Measurements from ENCODE around the gene LCP1. TPM values are rescaled to one million over a fixed set of nuclear protein-coding genes. Genes with fewer than 3 reads are reported as not detected.

Gene LCP1
- polyA plus RNA-seq, 10 donors = 7.2 to 34.3 (median 12.9) TPM

DNA sequence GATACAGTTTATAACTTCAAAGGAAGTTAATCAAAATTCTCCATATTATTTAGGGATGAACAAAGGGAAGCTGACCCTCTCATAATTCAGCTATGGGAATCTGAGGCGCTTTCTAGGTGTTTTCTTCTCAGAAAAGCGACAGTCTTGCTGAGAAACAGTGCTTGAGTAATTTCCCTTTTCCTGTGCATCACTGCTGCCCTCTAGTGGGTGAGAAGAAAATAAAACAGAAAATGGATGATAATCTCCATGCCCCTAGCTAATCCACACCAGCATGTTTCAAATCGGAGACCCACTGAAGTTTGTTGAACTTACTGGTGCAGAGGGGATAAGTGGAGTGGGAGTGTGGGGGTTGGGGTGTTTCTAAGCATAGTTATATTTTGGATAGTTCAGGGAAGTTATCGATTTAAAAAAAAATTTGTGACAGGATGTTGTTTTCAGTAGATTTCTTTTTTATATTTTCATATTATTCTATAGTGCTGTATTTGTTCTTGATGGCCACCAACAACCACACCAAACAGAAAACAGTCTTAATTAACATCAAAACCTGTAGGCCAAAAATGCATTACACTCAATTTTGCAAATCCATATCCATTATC lies 21.4 kb downstream of the LCP1 start:
- DNase-seq = peak; percentile 45 to 72 (median 65)

DNA sequence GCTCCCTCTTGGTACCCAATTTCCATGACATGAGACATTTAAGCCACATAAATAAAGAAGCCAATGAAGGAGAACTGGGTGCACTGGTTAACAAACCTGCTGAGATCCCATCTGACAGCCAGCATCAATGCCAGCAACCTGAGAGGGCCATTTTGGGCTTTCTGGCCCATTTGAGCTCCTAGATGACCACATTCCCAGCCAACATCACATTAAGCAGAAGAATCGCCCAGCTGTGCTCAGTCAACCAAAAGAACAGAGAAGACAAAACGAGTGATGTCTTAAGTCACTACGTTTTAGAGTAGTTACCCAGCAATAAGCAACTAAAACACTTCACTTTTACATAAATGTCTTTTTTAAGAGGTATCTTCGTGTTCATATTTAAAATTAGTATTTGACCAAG lies 21.9 kb downstream of the LCP1 start:
- no peak for DNase-seq

DNA sequence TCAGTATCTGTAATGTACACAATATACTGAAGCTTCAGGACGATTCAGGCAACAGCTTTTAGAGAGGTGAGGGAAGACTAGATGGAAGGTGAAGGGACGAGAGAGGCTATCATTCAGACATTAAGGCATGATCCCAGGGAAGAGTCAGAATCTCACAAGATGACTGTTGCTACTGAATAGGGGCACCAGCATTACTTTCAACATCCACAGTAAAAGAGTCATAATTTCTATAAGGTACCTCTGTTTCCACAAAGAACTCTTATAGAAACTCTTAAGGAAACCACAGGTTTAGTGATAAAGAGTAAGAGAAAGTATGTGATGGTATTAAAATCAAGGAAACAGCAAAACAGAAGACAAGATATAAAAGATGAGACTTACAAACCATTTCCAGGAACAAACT lies 23.0 kb downstream of the LCP1 start:
- DNase-seq = no peak

GRCh38 chr13:46158222-46158621 lies 23.8 kb downstream of the LCP1 start:
- DNase-seq = no peak

- peak in 1 of 3 donors; percentile 15 for DNase-seq
Observed at GRCh38 chr13:46154136-46154801, 27.7 kb downstream of the LCP1 start.

DNA sequence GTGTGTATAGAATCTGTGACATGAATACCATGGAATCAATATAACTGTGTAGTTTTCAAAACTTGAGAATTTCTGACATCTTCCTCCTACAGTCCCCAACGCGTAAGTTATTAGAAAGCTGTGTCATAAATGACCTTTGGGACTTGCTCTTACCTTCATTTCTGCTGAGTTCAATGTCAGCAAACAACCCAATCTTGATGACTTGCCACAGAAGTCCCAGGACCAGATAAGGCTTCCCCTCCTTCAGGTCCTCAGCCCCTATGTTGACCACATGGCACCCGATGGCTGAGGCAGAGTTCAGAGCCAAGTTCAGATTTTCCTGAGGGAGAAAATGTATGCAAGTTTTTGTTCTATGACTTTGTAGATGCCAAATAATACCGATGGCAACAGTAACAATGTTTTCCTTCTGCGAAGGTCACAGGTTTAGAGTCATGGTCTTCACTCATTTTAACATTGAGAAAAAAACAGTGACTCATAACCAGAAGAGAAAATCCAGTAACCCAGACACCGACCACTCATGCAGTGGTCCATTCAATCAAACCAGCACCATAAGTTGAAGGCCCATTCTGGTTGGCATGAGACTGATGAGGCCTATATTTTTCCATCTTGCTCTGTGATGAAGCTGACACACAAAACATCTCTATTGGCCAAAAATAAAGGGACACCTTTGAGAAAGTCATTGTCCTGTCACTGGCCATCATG lies 29.2 kb downstream of the LCP1 start:
- DNase-seq = no peak

GRCh38 chr13:46150134-46150693 lies 31.8 kb downstream of the LCP1 start:
- DNase-seq = no peak

- DNase-seq = peak in 1 of 3 donors; percentile 33
Observed at GRCh38 chr13:46149272-46150133, 32.5 kb downstream of the LCP1 start.

DNA sequence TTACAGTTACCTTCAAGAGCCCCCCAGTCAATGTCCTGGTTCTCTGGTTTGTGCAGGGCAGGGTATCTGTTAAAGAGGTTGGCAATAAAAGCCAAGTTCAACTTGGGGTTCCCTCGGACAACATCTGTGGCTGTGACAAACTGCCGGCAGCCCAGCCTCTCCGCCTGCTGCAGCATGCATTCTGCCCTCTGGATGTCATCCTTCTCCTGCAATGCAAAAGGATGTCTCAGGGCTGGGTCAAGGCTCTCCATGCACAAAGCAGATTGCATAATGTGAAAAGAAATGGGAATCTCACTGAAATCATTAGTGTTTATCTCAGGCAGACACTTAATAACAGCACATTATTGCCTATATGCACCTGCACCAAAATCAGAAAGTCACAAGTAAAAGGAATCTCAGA lies 35.1 kb downstream of the LCP1 start:
- DNase-seq = no peak

GRCh38 chr13:46145950-46146349 lies 36.0 kb downstream of the LCP1 start:
- DNase-seq = no peak

GRCh38 chr13:46145135-46145534 lies 36.8 kb downstream of the LCP1 start:
- DNase-seq = no peak

DNA sequence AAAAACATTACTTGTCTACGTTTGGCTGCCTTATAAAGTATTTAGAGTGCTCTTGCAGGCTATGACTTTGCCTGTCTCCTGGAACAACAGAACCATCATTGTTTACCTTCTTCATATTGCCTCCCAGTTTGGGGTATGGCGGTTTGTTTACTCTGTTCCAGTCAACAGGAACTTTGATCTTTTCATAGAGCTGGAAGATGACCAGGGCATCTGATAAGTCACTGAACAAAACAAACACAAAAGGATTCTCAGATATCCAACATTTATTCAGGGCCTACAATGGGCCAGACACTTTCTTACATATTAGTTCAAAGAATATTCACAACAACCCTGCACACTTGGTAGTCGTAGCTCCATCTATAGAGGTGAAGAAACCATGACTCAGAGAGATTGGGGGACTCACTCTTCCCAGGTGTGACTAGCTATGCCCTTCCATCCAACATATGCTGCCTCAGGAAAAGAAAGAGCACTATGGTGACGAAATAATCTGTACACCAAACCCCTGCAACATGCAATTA lies 38.7 kb downstream of the LCP1 start:
- no peak for DNase-seq

- DNase-seq = no peak
Observed at GRCh38 chr13:46142776-46143175, 39.2 kb downstream of the LCP1 start.

DNA sequence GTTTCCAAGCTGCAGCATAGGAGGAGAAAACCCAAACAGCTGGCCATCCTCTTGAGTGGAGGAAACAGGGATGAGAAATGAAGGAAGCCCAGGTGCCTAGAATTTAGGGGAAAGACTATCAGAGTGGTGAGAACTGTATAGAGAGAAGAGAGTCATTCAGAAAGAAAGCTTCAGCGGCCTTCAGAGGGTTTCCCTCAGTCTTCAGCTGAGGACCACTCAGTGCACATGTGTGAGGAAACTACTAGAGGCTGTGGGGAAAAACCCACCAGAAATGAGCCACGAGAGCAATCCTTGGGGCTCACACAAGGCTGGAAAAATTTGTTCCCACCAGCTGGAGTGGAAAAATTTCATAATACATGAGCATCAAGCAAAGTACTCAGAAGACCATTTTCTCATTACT lies 41.9 kb downstream of the LCP1 start:
- no peak for DNase-seq

DNA sequence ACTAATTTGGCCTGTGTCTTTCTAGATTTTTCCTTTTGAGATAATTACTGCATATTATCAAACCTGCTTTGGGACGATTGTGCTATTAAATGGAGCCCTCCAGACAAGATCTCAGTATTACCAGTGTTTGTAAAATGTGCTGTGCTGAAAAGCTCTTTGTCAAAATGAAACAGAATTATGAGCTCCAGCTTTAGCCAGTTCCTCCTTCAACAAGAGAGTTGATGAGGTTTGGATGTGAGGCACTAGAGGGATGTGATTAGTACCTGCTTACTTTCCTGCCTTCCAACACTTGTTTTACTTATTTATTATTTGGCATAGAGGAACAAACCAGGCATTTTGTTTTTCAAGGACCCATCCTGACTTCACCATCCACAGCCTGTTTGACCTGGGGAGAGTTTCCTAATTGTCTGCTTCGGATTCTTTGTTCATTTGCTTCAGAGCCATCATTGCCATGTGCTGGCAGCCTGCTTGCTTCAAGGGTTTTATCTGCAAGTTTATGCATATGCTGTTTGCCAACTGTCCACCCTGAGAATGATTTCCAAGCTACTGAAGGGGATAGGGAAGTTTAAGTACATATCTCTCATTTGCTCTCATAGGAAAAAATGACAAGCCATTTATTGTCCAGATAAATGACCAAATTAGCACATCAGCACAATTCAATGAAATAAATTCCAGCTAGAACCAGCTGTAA lies 44.2 kb downstream of the LCP1 start:
- DNase-seq = no peak

DNA sequence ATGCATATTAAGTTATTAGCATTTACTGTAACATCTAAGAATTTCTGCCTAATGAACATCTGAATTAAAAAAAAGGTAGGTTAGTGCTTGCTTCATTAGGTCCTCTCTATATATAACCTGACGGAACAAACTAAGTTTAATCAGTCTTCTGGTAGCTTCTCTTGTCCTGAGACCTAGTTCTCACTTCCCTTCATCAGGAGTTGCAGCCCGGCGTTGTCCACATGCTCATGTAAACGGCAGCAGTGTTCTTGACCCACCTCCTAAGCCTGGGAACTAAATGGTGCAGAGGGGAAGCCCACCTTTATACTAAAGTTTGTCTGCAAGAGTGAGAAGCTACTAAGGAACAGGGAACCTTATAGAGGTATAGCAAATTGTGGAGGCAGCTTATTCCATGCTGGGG lies 45.3 kb downstream of the LCP1 start:
- DNase-seq = no peak

GRCh38 chr13:46134961-46135522 lies 46.9 kb downstream of the LCP1 start:
- no peak for DNase-seq

DNA sequence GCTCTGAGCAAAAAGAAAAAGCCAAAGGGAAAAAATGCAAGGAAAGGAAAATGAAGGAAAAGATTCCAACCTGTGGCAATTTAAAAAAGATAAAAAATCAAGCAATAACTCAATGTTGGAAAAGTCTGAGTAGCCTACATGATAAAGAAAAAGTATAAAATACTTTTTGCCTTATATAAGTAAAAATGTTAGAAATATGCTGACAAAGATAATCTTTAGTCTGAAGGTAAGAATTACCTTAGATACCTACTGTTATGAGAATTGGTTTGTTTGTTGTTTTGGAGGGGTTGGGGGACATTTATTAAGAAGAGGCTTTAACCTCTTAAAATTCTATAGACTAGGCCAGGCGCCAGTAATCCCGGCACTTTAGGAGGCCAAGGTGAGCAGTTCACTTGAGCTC lies 47.5 kb downstream of the LCP1 start:
- no peak for DNase-seq

DNA sequence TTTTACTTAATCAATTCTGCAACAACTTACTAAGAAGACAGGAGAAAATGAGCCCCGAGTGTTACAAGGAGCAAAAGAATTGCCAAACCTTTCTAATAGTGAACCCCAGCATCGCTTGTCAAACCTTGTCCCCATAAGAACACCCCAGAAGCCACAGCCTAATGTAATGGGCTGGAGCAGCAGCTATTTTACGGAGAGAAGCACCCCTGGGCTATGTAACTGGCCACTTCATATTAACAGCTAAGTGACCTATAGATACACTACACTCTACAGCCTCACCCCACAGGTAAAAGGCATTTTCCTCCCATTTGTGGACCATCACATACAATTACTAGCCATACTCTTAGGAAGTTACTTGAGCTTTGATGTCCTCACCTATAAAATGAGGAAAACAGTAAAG lies 49.9 kb downstream of the LCP1 start:
- no peak for DNase-seq

- no peak for DNase-seq
Observed at GRCh38 chr13:46131705-46132104, 50.3 kb downstream of the LCP1 start.
